ENCODE data around the gene FLII.

GRCh38 chr17:18254888-18255649, 3.5 kb downstream of the FLII start:
- no peak for TF ChIP-seq TAF1 (IDR thresholded peaks at IDR 0.05; ENCODE audit: low read depth, low read length)
- no peak for TF ChIP-seq POLR2AphosphoS5 (IDR thresholded peaks at IDR 0.05; ENCODE audit: low read depth, low read length)
- no peak for TF ChIP-seq POLR2A (IDR thresholded peaks at IDR 0.05; ENCODE audit: low read depth, low read length)
- no peak for TF ChIP-seq PAX5 (IDR thresholded peaks at IDR 0.05; ENCODE audit: insufficient read depth, low read length, severe bottlenecking)
- TF ChIP-seq SPI1 (IDR thresholded peaks at IDR 0.05; ENCODE audit: low read depth, low read length): no peak

All from GM12891 (cell line).